GM20000 (cell line): ENCODE measurements around the gene SEMA3F.

ENCODE experiments used
- DNase-seq: peaks from one replicate; pipeline ENCODE4 v3.0.0; 2012; ENCODE audit warnings: low spot score
- TF ChIP-seq, protein P1 (sequence below): IDR thresholded peaks from 2 replicates; pipeline ENCODE4 v1.5.1; 2012; ENCODE audit warnings: mild to moderate bottlenecking, control low read depth; ENCODE audit errors: extremely low read depth, missing control alignments

SEMA3F gene

DNA sequence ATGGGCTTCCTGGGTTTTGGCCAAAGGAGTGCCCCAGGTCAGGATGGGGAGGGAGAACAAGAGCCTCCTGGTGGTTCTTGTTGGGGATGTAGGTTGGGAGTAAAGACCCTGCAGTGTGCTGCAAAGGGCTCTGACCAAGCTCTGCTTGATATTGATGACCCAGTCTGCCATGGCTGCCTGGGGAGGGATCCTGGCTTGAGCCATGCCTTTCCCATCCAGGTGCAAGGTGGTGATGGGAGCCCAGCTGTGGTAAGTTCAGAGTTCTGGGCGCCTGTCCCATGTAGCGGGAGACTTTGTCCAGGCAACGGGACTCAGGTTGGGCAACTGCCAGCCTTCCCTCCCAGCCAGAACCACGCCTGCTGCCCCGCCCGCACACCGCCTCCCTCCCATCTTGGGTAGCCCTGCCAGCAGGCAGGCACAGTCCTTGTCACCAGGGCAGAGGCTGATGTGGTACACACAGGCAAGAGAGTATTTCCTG, 83.5 kb downstream of the SEMA3F start:
- TF ChIP-seq, protein P1, sequence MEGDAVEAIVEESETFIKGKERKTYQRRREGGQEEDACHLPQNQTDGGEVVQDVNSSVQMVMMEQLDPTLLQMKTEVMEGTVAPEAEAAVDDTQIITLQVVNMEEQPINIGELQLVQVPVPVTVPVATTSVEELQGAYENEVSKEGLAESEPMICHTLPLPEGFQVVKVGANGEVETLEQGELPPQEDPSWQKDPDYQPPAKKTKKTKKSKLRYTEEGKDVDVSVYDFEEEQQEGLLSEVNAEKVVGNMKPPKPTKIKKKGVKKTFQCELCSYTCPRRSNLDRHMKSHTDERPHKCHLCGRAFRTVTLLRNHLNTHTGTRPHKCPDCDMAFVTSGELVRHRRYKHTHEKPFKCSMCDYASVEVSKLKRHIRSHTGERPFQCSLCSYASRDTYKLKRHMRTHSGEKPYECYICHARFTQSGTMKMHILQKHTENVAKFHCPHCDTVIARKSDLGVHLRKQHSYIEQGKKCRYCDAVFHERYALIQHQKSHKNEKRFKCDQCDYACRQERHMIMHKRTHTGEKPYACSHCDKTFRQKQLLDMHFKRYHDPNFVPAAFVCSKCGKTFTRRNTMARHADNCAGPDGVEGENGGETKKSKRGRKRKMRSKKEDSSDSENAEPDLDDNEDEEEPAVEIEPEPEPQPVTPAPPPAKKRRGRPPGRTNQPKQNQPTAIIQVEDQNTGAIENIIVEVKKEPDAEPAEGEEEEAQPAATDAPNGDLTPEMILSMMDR: no peak
- no peak for DNase-seq
